Upper lobe of left lung (tissue), 4 donors: ENCODE results near the gene COX6A2.

Experiments used
- POLR2A ChIP-seq, 4 donors: fragments of 450-650 bp; IDR thresholded peaks; one replicate each; pipeline ENCODE4 v1.5.1; 2016 to 2017; ENCODE audit warnings: antibody characterized with exemption in 4 of 4, mild to moderate bottlenecking in 2 of 4
- POLR2AphosphoS5 ChIP-seq, 2 donors: sonication (generic); formaldehyde crosslinking; IDR thresholded peaks; one replicate each; pipeline ENCODE4 v1.5.1; 2017; ENCODE audit warnings: antibody characterized with exemption in 2 of 2

GRCh38 chr16:31429796-31430195 lies 1.6 kb upstream of the COX6A2 start:
- no peak for TF ChIP-seq POLR2A (IDR thresholded peaks at IDR 0.05)
- no peak for TF ChIP-seq POLR2AphosphoS5 (IDR thresholded peaks at IDR 0.05)
